ENCODE measurements around the gene CDKL1.

DNA sequence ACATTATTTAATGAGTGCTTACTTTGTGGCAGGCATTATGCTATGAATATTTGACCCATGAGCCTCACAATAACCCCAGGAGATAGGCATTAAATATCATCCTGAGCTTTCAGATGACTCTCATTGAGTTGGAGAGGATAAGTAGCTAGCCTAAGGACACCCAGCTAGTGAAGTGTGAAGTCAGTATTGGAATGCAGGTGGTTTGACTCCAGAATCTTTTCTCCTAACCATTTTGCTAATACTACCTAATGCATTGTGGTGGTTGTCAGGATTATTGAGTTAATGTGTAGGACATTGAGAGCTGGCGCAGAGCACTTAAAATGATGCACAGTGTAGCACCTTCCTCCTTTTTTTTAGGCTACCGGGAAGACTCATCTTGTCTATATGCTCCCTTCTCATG lies 3.8 kb upstream of the CDKL1 start:
- TF ChIP-seq, protein P1, sequence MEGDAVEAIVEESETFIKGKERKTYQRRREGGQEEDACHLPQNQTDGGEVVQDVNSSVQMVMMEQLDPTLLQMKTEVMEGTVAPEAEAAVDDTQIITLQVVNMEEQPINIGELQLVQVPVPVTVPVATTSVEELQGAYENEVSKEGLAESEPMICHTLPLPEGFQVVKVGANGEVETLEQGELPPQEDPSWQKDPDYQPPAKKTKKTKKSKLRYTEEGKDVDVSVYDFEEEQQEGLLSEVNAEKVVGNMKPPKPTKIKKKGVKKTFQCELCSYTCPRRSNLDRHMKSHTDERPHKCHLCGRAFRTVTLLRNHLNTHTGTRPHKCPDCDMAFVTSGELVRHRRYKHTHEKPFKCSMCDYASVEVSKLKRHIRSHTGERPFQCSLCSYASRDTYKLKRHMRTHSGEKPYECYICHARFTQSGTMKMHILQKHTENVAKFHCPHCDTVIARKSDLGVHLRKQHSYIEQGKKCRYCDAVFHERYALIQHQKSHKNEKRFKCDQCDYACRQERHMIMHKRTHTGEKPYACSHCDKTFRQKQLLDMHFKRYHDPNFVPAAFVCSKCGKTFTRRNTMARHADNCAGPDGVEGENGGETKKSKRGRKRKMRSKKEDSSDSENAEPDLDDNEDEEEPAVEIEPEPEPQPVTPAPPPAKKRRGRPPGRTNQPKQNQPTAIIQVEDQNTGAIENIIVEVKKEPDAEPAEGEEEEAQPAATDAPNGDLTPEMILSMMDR (IDR thresholded peaks at IDR 0.05): no peak
- TF ChIP-seq POLR2A (IDR thresholded peaks at IDR 0.05): no peak
- TF ChIP-seq EP300 (IDR thresholded peaks at IDR 0.05): no peak
